H1 (cell line): Measurements from ENCODE around the gene SPTBN1. TPM values are rescaled to one million over a fixed set of nuclear protein-coding genes. Genes with fewer than 3 reads are reported as not detected.

Experiments used
- CTCF ChIA-PET: fragments of 300-600 bp; sonication (Branson Sonifier 250); formaldehyde crosslinking; loops from one replicate; lab custom pipeline; 2021; ENCODE audit not compliant: partially characterized antibody; lab: Charles Lee
- POLR2A ChIA-PET: fragments of 300-600 bp; sonication (Branson Sonifier 250); formaldehyde crosslinking; loops from one replicate; lab custom pipeline; 2021; ENCODE audit warnings: inconsistent platforms; ENCODE audit not compliant: partially characterized antibody; lab: Charles Lee
- DNase-seq, 2 experiments: peaks; one replicate each; pipeline versions ENCODE4 v3.0.0 to v3.0.0-alpha.2; 2010 to 2022; ENCODE audit warnings: low spot score in 2 of 2, low read depth in 1 of 2, mixed read lengths in 1 of 2
- FAIRE-seq: peaks from 2 replicates; lab custom pipeline; 2011; peaks lifted over from hg19 to GRCh38; lab: Jason Lieb, UNC
- H2AFZ ChIP-seq: 2 replicates; pipeline ENCODE4 v1.8.1; 2012; ENCODE audit warnings: low read length, inconsistent platforms
- H2AK5ac ChIP-seq: 2 replicates; pipeline ENCODE4 v1.6.1; 2013; ENCODE audit warnings: low read depth, low read length
- H2BK120ac ChIP-seq: replicated peaks from 2 replicates; pipeline ENCODE3; 2013; ENCODE audit warnings: low read depth, low read length, inconsistent platforms
- H2BK12ac ChIP-seq: 2 replicates; pipeline ENCODE4 v1.6.1; 2013; ENCODE audit warnings: low read depth, low read length
- H2BK15ac ChIP-seq: 2 replicates; pipeline ENCODE4 v1.6.1; 2013; ENCODE audit warnings: low read length
- H2BK20ac ChIP-seq: 2 replicates; pipeline ENCODE4 v1.6.1; 2013; ENCODE audit warnings: low read length
- H2BK5ac ChIP-seq: 2 replicates; pipeline ENCODE4 v1.6.1; 2013; ENCODE audit warnings: low read depth, low read length
- H3K14ac ChIP-seq: 2 replicates; pipeline ENCODE4 v1.6.1; 2013; ENCODE audit warnings: inconsistent platforms; ENCODE audit not compliant: insufficient read length
- H3K18ac ChIP-seq: 2 replicates; pipeline ENCODE4 v1.6.1; 2013; ENCODE audit warnings: low read length; ENCODE audit errors: extremely low read depth
- H3K23ac ChIP-seq: 2 replicates; pipeline ENCODE4 v1.6.1; 2013; ENCODE audit warnings: inconsistent platforms; ENCODE audit not compliant: insufficient read length
- H3K23me2 ChIP-seq: 2 replicates; pipeline ENCODE4 v1.6.1; 2013; ENCODE audit warnings: low read depth, low read length
- H3K27ac ChIP-seq: 2 replicates; pipeline ENCODE4 v1.6.1; 2011; ENCODE audit warnings: low read depth, low read length, inconsistent platforms
- H3K27me3 ChIP-seq, 4 experiments: replicated peaks in 1 of 4; 1 replicate in 1 of 4; 2 replicates in 3 of 4; pipeline versions ENCODE4 v1.6.1 to v1.8.1; 2011 to 2013; ENCODE audit warnings: low read length in 3 of 4, mild to moderate bottlenecking in 3 of 4, inconsistent platforms in 2 of 4, mixed read lengths in 2 of 4, moderate library complexity in 1 of 4; ENCODE audit not compliant: control insufficient read depth in 3 of 4, insufficient read depth in 3 of 4; ENCODE audit errors: extremely low read depth in 1 of 4
- H3K36me3 ChIP-seq, 4 experiments: 2 replicates each; pipeline versions ENCODE4 v1.6.1 to v1.8.1; 2011 to 2013; ENCODE audit warnings: mild to moderate bottlenecking in 4 of 4, low read length in 3 of 4, moderate library complexity in 2 of 4, control low read depth in 1 of 4, inconsistent platforms in 1 of 4; ENCODE audit not compliant: insufficient read depth in 4 of 4, control insufficient read depth in 2 of 4
- H3K4ac ChIP-seq: replicated peaks from 2 replicates; pipeline ENCODE3; 2013; ENCODE audit warnings: low read length, low read depth, mixed read lengths, inconsistent platforms; ENCODE audit not compliant: insufficient read length
- H3K4me1 ChIP-seq, 4 experiments: replicated peaks in 1 of 4; 1 replicate in 1 of 4; 2 replicates in 3 of 4; pipeline versions ENCODE4 v1.6.1 to v1.8.1; 2011 to 2013; ENCODE audit warnings: low read length in 3 of 4, inconsistent platforms in 2 of 4, mixed read lengths in 1 of 4; ENCODE audit not compliant: insufficient read depth in 4 of 4, control insufficient read depth in 3 of 4
- H3K4me2 ChIP-seq, 2 experiments: 2 replicates each; pipeline versions ENCODE4 v1.6.1 to v1.8.1; 2011 to 2013; ENCODE audit warnings: low read depth in 2 of 2, low read length in 2 of 2, control low read depth in 1 of 2, inconsistent platforms in 1 of 2, mild to moderate bottlenecking in 1 of 2; ENCODE audit not compliant: insufficient read depth in 1 of 2
- H3K4me3 ChIP-seq, 4 experiments: fragments of 200-600, 300-600 bp in 1 of 4; sonication (generic), shearing (Covaris generic), sonication (Bioruptor Twin) in 1 of 4; 2 replicates each; pipeline versions ENCODE4 v1.5.1 to v1.8.1; 2011 to 2016; ENCODE audit warnings: low read length in 4 of 4, low read depth in 3 of 4, control low read depth in 2 of 4, inconsistent platforms in 2 of 4, mild to moderate bottlenecking in 2 of 4, mixed read lengths in 1 of 4, moderate library complexity in 1 of 4; ENCODE audit not compliant: insufficient read depth in 2 of 4; ENCODE audit errors: extremely low read depth in 1 of 4
- H3K56ac ChIP-seq: replicated peaks from 2 replicates; pipeline ENCODE3; 2013; ENCODE audit warnings: low read depth, mild to moderate bottlenecking, mixed read lengths, low read length, inconsistent platforms; ENCODE audit not compliant: insufficient read length
- H3K79me1 ChIP-seq: 2 replicates; pipeline ENCODE4 v1.6.1; 2013; ENCODE audit warnings: low read depth, low read length, control low read depth
- H3K79me2 ChIP-seq, 2 experiments: 2 replicates each; pipeline versions ENCODE4 v1.6.1 to v1.8.1; 2012 to 2013; ENCODE audit warnings: low read length in 2 of 2, mild to moderate bottlenecking in 2 of 2, inconsistent platforms in 1 of 2; ENCODE audit not compliant: insufficient read depth in 2 of 2, control insufficient read depth in 1 of 2
- H3K9ac ChIP-seq, 4 experiments: replicated peaks in 1 of 4; 1 replicate in 1 of 4; 2 replicates in 3 of 4; pipeline versions ENCODE4 v1.6.1 to v1.8.1; 2011 to 2013; ENCODE audit warnings: low read depth in 3 of 4, low read length in 3 of 4, control low read depth in 2 of 4, mild to moderate bottlenecking in 2 of 4, moderate library complexity in 2 of 4, inconsistent platforms in 1 of 4; ENCODE audit errors: extremely low read depth in 1 of 4
- H3K9me3 ChIP-seq, 2 experiments: 2 replicates each; pipeline versions ENCODE4 v1.6.1 to v1.8.1; 2012 to 2013; ENCODE audit warnings: mild to moderate bottlenecking in 2 of 2, moderate library complexity in 2 of 2, control low read depth in 1 of 2, inconsistent platforms in 1 of 2, low read depth in 1 of 2, low read length in 1 of 2, mixed read lengths in 1 of 2; ENCODE audit not compliant: insufficient read depth in 2 of 2
- H4K20me1 ChIP-seq, 2 experiments: replicated peaks in 1 of 2; 2 replicates each; pipeline versions ENCODE3 to v1.8.1; 2011 to 2013; ENCODE audit warnings: inconsistent platforms in 2 of 2, low read length in 2 of 2, mild to moderate bottlenecking in 1 of 2; ENCODE audit not compliant: insufficient read depth in 2 of 2, control insufficient read depth in 1 of 2
- H4K5ac ChIP-seq: 2 replicates; pipeline ENCODE4 v1.6.1; 2013; ENCODE audit warnings: low read length, low read depth, mixed read lengths, inconsistent platforms; ENCODE audit not compliant: insufficient read length
- H4K8ac ChIP-seq: 2 replicates; pipeline ENCODE4 v1.8.0; 2013; ENCODE audit warnings: mild to moderate bottlenecking, moderate library complexity, low read length, inconsistent platforms; ENCODE audit not compliant: insufficient read depth; ENCODE audit errors: extremely low read depth
- H4K91ac ChIP-seq: replicated peaks from 2 replicates; pipeline ENCODE3; 2013; ENCODE audit warnings: low read length, mixed read lengths, inconsistent platforms; ENCODE audit not compliant: insufficient read length
- WGBS, 2 experiments: shearing (Covaris generic) in 1 of 2; methylation state at CpG; one replicate each; pipeline versions ENCODE4 v1.1.6 to v1.1.7; 2013 to 2015; ENCODE audit warnings: low lambda C conversion rate in 2 of 2, mixed read lengths in 2 of 2, inconsistent platforms in 1 of 2, low coverage in 1 of 2, missing lambda C conversion rate in 1 of 2; ENCODE audit not compliant: insufficient replicate concordance in 2 of 2, insufficient coverage in 1 of 2, insufficient read length in 1 of 2; ENCODE audit errors: extremely low coverage in 1 of 2, missing lambda C conversion rate in 1 of 2; 5-methylcytosine and 5-hydroxymethylcytosine counted together
- polyA plus RNA-seq, 7 experiments: library from polyadenylated mRNA; depleted of rRNA in 3 of 7; stranded (reverse) in 5 of 7; unstranded in 2 of 7; fragments of >200 nt in 5 of 7; fragments of 200-250 nt in 2 of 7; gene quantifications; 1 replicate in 5 of 7; 2 replicates in 1 of 7; 4 replicates in 1 of 7; pipeline versions ENCODE4 v1.2.1 to v1.2.3, GENCODE V29; 2011 to 2013; ENCODE audit warnings: missing spikeins in 2 of 7, mixed read lengths in 2 of 7
- total RNA-seq: library from RNA; stranded (reverse); fragmentation: NEBNext Ultra II Directional; extraction: Animal tissue kit (Norgen Biotek cat#: 25700); gene quantifications from 2 replicates; pipeline ENCODE4 v1.2.1, GENCODE V29; 2021
- TF ChIP-seq, protein P1 (sequence below): IDR thresholded peaks from 2 replicates; pipeline ENCODE4 v1.6.1; 2012; ENCODE audit warnings: low read length, inconsistent platforms
- TF ChIP-seq, protein P2 (sequence below): IDR thresholded peaks from 2 replicates; pipeline ENCODE4 v1.6.1; 2011; ENCODE audit warnings: low read length, improper control_type of control experiment

SPTBN1 gene
- total and polyA plus RNA-seq, 2 of the 8 experiments (the other 6 are each of a cell fraction or from before 2014, with no cell fraction given), result 31.8 to 180 TPM

GRCh38 chr2:54668711-54669110 is 212.6 kb downstream of the SPTBN1 start:
- 92% methylated on average over 5 of the region's 5 CpGs; no CpG with 5 or more reads in 1 of the 2 experiments for WGBS, 2 experiments
- no peaks in the 10 kb centered on the region for H3K9me3 ChIP-seq

More at GRCh38 chr2:54668711-54669110, 212.6 kb downstream of the SPTBN1 start:
- TF ChIP-seq, protein P1, sequence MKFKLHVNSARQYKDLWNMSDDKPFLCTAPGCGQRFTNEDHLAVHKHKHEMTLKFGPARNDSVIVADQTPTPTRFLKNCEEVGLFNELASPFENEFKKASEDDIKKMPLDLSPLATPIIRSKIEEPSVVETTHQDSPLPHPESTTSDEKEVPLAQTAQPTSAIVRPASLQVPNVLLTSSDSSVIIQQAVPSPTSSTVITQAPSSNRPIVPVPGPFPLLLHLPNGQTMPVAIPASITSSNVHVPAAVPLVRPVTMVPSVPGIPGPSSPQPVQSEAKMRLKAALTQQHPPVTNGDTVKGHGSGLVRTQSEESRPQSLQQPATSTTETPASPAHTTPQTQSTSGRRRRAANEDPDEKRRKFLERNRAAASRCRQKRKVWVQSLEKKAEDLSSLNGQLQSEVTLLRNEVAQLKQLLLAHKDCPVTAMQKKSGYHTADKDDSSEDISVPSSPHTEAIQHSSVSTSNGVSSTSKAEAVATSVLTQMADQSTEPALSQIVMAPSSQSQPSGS, result no peak
- TF ChIP-seq, protein P2, sequence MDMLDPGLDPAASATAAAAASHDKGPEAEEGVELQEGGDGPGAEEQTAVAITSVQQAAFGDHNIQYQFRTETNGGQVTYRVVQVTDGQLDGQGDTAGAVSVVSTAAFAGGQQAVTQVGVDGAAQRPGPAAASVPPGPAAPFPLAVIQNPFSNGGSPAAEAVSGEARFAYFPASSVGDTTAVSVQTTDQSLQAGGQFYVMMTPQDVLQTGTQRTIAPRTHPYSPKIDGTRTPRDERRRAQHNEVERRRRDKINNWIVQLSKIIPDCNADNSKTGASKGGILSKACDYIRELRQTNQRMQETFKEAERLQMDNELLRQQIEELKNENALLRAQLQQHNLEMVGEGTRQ, result no peak
- Histone ChIP-seq H2AK5ac (no peak overlapping the region), H3K14ac (no peak overlapping the region), H3K4me3 (no peak overlapping the region), H3K18ac (no peak overlapping the region), H3K27me3 (no peaks in the 10 kb centered on the region), H3K4me1 (peaks cover 0 to 6% (median 0%) of the 10 kb centered on the region in 4 experiments; a peak in 5 of 7 replicates), H4K5ac (no peak overlapping the region), H3K4ac (no peak overlapping the region), H4K91ac (no peak overlapping the region), H2AFZ (no peak overlapping the region), H2BK5ac (no peak overlapping the region), H3K79me2 (no peaks in the 10 kb centered on the region), H3K23ac (no peak overlapping the region), H3K4me2 (no peak overlapping the region), H4K8ac (no peak overlapping the region), H4K20me1 (peaks cover 1 to 2% of the 10 kb centered on the region in 2 experiments), H3K27ac (no peak overlapping the region), H3K79me1 (no peaks in the 10 kb centered on the region), H3K36me3 (peaks cover 16 to 57% (median 39%) of the 10 kb centered on the region in 4 experiments), H3K9ac (no peak overlapping the region), H3K23me2 (no peaks in the 10 kb centered on the region), H3K56ac (no peak overlapping the region), H2BK120ac (no peak overlapping the region), H2BK15ac (no peak overlapping the region), H2BK12ac (no peak overlapping the region), H2BK20ac (no peak overlapping the region)
- DNase-seq, result no peak
- FAIRE-seq, result no peak
- ChIA-PET CTCF (interaction anchor here (0.6 to 9.5 kb wide), 4 partner anchors 8 to 59 kb away, joined by 4 to 179 read pairs (median 26); no protein-coding TSS in a partner anchor), POLR2A (no interaction called here)
